SU-DHL-6 (cell line): ENCODE data around the gene TCP11L1.

ENCODE experiments used
- CTCF ChIP-seq: fragments of 200-600 bp; sonication (generic); IDR thresholded peaks from one replicate; pipeline ENCODE4 v1.5.1; 2017; ENCODE audit warnings: antibody characterized with exemption, mild to moderate bottlenecking, low read length, moderate library complexity; ENCODE audit not compliant: insufficient read depth, poor library complexity, severe bottlenecking
- EZH2phosphoT487 ChIP-seq: fragments of 200-600 bp; sonication (generic), shearing (Covaris generic); conservative IDR thresholded peaks from 2 replicates; pipeline ENCODE4 v1.6.1; 2018; ENCODE audit warnings: mild to moderate bottlenecking, antibody characterized with exemption, low read length, moderate library complexity, mixed read lengths

GRCh38 chr11:33017965-33018364 is 21.4 kb upstream of the TCP11L1 start:
- no peak for TF ChIP-seq CTCF
- no peak for TF ChIP-seq EZH2phosphoT487
